GM12878 (cell line): ENCODE data around the gene XPO1. TPM values are rescaled to one million over a fixed set of nuclear protein-coding genes. Genes with fewer than 3 reads are reported as not detected.

Experiments used
- BCL3 ChIP-seq: IDR thresholded peaks from 2 replicates; pipeline ENCODE4 v1.6.1; 2011; ENCODE audit warnings: borderline replicate concordance, low read depth, mild to moderate bottlenecking, moderate library complexity, low read length; ENCODE audit not compliant: insufficient read depth, poor library complexity, severe bottlenecking
- CBFB ChIP-seq: IDR thresholded peaks from 2 replicates; pipeline ENCODE4 v1.6.1; 2016; ENCODE audit warnings: antibody characterized with exemption, low read depth
- CREB1 ChIP-seq: IDR thresholded peaks from 2 replicates; pipeline ENCODE4 v1.6.1; 2012; ENCODE audit warnings: low read depth, mild to moderate bottlenecking, inconsistent platforms
- CREM ChIP-seq: IDR thresholded peaks from 2 replicates; pipeline ENCODE4 v1.6.1; 2014; ENCODE audit warnings: antibody characterized with exemption, low read depth
- CUX1 ChIP-seq: IDR thresholded peaks from 2 replicates; pipeline ENCODE4 v1.6.1; 2012; ENCODE audit warnings: improper control_type of control experiment, low read depth, low read length; ENCODE audit not compliant: insufficient replicate concordance
- DPF2 ChIP-seq: fragments of 450-650 bp; IDR thresholded peaks from 2 replicates; pipeline ENCODE4 v1.6.1; 2017; ENCODE audit warnings: mild to moderate bottlenecking
- EP300 ChIP-seq, 2 experiments: fragments of 150-350 bp in 1 of 2; IDR thresholded peaks; 2 replicates each; pipeline ENCODE4 v1.6.1; 2011 to 2012; ENCODE audit warnings: low read depth in 2 of 2, low read length in 2 of 2, borderline replicate concordance in 1 of 2, improper control_type of control experiment in 1 of 2, inconsistent platforms in 1 of 2; ENCODE audit not compliant: control insufficient read depth in 1 of 2
- FOXM1 ChIP-seq: IDR thresholded peaks from 2 replicates; pipeline ENCODE4 v1.6.1; 2012; ENCODE audit warnings: low read depth, mild to moderate bottlenecking, inconsistent platforms, low read length, moderate library complexity
- IKZF1 ChIP-seq: fragments of 450-650 bp; conservative IDR thresholded peaks from 2 replicates; pipeline ENCODE4 v1.6.1; 2017; ENCODE audit warnings: antibody characterized with exemption, mild to moderate bottlenecking
- MEF2B ChIP-seq: fragments of 450-650 bp; IDR thresholded peaks from 2 replicates; pipeline ENCODE4 v1.6.1; 2018; ENCODE audit warnings: mild to moderate bottlenecking, moderate library complexity; ENCODE audit not compliant: partially characterized antibody, poor library complexity, severe bottlenecking
- MTA2 ChIP-seq: fragments of 450-650 bp; IDR thresholded peaks from 2 replicates; pipeline ENCODE4 v1.6.1; 2016; ENCODE audit warnings: low read depth, mild to moderate bottlenecking, moderate library complexity
- MTA3 ChIP-seq: IDR thresholded peaks from 2 replicates; pipeline ENCODE4 v1.6.1; 2012; ENCODE audit warnings: low read length, inconsistent platforms, borderline replicate concordance
- NBN ChIP-seq: fragments of 450-650 bp; IDR thresholded peaks from 2 replicates; pipeline ENCODE4 v1.6.1; 2016
- NFIC ChIP-seq: IDR thresholded peaks from 2 replicates; pipeline ENCODE4 v1.6.1; 2012; ENCODE audit warnings: low read depth, mild to moderate bottlenecking, inconsistent platforms, low read length, moderate library complexity
- RELA ChIP-seq: fragments of 450-650 bp; IDR thresholded peaks from 2 replicates; pipeline ENCODE4 v1.8.0; 2014; ENCODE audit warnings: borderline replicate concordance; ENCODE audit not compliant: partially characterized antibody
- SIN3A ChIP-seq: IDR thresholded peaks from 2 replicates; pipeline ENCODE4 v1.6.1; 2012; ENCODE audit warnings: low read depth, low read length, improper control_type of control experiment
- TBL1XR1 ChIP-seq: IDR thresholded peaks from 2 replicates; pipeline ENCODE4 v1.6.1; 2012; ENCODE audit warnings: low read depth, low read length, improper control_type of control experiment
- TCF7 ChIP-seq: IDR thresholded peaks from 2 replicates; pipeline ENCODE4 v1.6.1; 2014; ENCODE audit warnings: antibody characterized with exemption, borderline replicate concordance
- USF2 ChIP-seq: IDR thresholded peaks from 2 replicates; pipeline ENCODE4 v1.6.1; 2011; ENCODE audit warnings: low read depth, low read length, improper control_type of control experiment, borderline replicate concordance
- WRNIP1 ChIP-seq: IDR thresholded peaks from 2 replicates; pipeline ENCODE4 v1.6.1; 2011; ENCODE audit warnings: low read depth, low read length, improper control_type of control experiment, borderline replicate concordance
- polyA plus RNA-seq, 11 experiments: library from polyadenylated mRNA; depleted of rRNA in 4 of 11; unstranded in 6 of 11; stranded (reverse) in 5 of 11; fragments of >200 nt; fragmentation: Nextera tagmentation in 4 of 11; fragmentation: Illumina TruSeq in 1 of 11; extraction: Ambion mirVana in 4 of 11; extraction: Trizol in 1 of 11; gene quantifications; 1 replicate in 1 of 11; 2 replicates in 10 of 11; pipeline versions ENCODE4 v1.2.1 to v1.2.3, GENCODE V29; 2011 to 2016; ENCODE audit warnings: inconsistent platforms in 2 of 11, missing spikeins in 2 of 11, low read depth in 1 of 11
- total RNA-seq, 4 experiments: library from RNA; depleted of rRNA in 3 of 4; stranded (reverse); fragments of >200 nt in 3 of 4; fragmentation: Illumina TruSeq in 1 of 4; extraction: Trizol in 1 of 4; gene quantifications; 2 replicates each; pipeline versions ENCODE4 v1.2.1 to v1.2.3, GENCODE V29; 2013 to 2021

Gene XPO1
- total and polyA plus RNA-seq, 10 of the 15 experiments (the other 5 are each of a cell fraction or from before 2014, with no cell fraction given): 57.3 to 216 (median 153) TPM

GRCh38 chr2:61585383-61585782 lies 47.2 kb upstream of the XPO1 start (continued):
- TF ChIP-seq BCL3 (peak; percentile 62), MTA2 (peak; percentile 58; the same call in 1 of the 2 replicates), TCF7 (peak; percentile 68; the same call in 1 of the 2 replicates), CREM (peak; percentile 53), NBN (0 out of 2 replicates have a peak, but pooled peaks have one; percentile 18), CREB1 (peak; percentile 47; the same call in 1 of the 2 replicates), CBFB (peak; percentile 68; the same call in 1 of the 2 replicates), WRNIP1 (no peak), SIN3A (no peak), NFIC (peak; percentile 85), MEF2B (peak; percentile 83), MTA3 (0 out of 2 replicates have a peak, but pooled peaks have one; percentile 51), CUX1 (no peak), IKZF1 (peak; percentile 79), EP300 (IDR thresholded peaks at IDR 0.05; ENCODE audit: borderline replicate concordance in 1 of 2, control insufficient read depth in 1 of 2, low read depth in 2 of 2, low read length in 2 of 2) (peak in 1 of 2 experiments; percentile 37; a peak in 1 of 4 replicates), TBL1XR1 (peak; percentile 55; the same call in 1 of the 2 replicates), RELA (peak; percentile 56), USF2 (no peak), DPF2 (0 out of 2 replicates have a peak, but pooled peaks have one; percentile 12), FOXM1 (peak; percentile 72; the same call in 1 of the 2 replicates)
